GM18499 (cell line): ENCODE measurements around the gene CEBPB.
"Not testable (repeated sequence)": the region's sequence is repeated elsewhere in the genome, so short reads cannot be mapped to it uniquely, and the experiment has no call there.

Experiments
- ATAC-seq: cut with Tn5 transposase; IDR thresholded peaks from one replicate; pipeline ENCODE4 v1.9.1; 2021; ENCODE audit warnings: moderate number of reproducible peaks; ENCODE audit not compliant: insufficient read depth, unreplicated experiment

Gene CEBPB

GRCh38 chr20:50190251-50191064 is at the start of gene CEBPB:
Gene CEBPB, plus strand, starts transcription at chr20:50190830. Its CDS starts 204 bp downstream, at chr20:50191034.
- ATAC-seq: no peak

- no peak for ATAC-seq
These were observed 49.5 kb upstream of the CEBPB start for GRCh38 chr20:50141018-50141675.

GRCh38 chr20:50141811-50142561 is 48.6 kb upstream of the CEBPB start:
- no peak for ATAC-seq

GRCh38 chr20:50142812-50143211 is 47.8 kb upstream of the CEBPB start:
- no peak for ATAC-seq

- ATAC-seq: no peak
These were observed 46.3 kb upstream of the CEBPB start for GRCh38 chr20:50144362-50144761.

GRCh38 chr20:50145566-50145965 is 45.1 kb upstream of the CEBPB start:
- ATAC-seq: no peak

GRCh38 chr20:50146214-50146613 is 44.4 kb upstream of the CEBPB start:
- no peak for ATAC-seq

GRCh38 chr20:50146732-50147662 is 43.6 kb upstream of the CEBPB start:
- ATAC-seq: no peak

- ATAC-seq: no peak
These were observed 41.0 kb upstream of the CEBPB start for GRCh38 chr20:50149481-50150254.

- ATAC-seq: no peak
These were observed 39.4 kb upstream of the CEBPB start for GRCh38 chr20:50151034-50151743.

GRCh38 chr20:50152394-50153152 is 38.1 kb upstream of the CEBPB start:
- no peak for ATAC-seq

- ATAC-seq: no peak
These were observed 37.5 kb upstream of the CEBPB start for GRCh38 chr20:50153153-50153499.

- ATAC-seq: peak; percentile 42
These were observed 36.9 kb upstream of the CEBPB start, which contains the start of gene PEDS1 for GRCh38 chr20:50153500-50154377. Gene PEDS1, minus strand, starts transcription at chr20:50153723. Its CDS starts 86 bp downstream, at chr20:50153637.

- not testable (repeated sequence) for ATAC-seq
These were observed 29.1 kb upstream of the CEBPB start for GRCh38 chr20:50161494-50161893.

GRCh38 chr20:50163570-50164317 is 26.9 kb upstream of the CEBPB start:
- no peak for ATAC-seq
